Smooth muscle cell of the brain vasculature (primary cell): ENCODE data around the gene KLF18.
"Not testable (repeated sequence)": the region's sequence is repeated elsewhere in the genome, so short reads cannot be mapped to it uniquely, and the experiment has no call there.

Experiments used
- DNase-seq: peaks from one replicate; pipeline ENCODE4 v3.0.0-alpha.2; 2012; ENCODE audit warnings: low read depth, low spot score

KLF18 gene

DNA sequence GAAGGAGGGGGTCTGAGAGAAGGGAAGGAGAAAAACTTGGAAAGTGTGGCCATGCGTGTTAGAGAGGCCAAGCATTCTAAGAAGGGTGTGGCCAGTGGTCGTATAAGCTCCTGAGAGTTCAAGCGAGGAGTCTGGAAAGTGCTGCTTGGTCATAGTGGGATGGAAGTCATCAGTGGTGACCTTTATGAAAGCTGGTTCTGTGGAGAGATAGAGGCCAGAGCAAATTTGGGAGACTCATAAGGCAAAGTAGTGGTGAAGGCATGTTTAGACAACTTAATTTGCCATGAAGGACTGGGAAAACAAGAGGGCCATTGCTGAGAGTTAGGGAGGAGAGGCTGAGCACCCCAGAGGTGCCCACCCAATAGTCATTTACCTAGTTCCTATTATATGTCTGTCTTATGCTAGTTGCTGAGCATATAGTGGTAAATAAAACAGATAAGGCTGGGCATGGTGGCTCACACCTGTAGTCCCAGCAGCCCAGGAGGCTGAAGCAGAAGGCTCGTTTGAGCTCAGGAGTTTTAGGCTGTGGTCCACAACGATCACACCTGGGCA is 21.0 kb downstream of the KLF18 start:
- no peak for DNase-seq

DNA sequence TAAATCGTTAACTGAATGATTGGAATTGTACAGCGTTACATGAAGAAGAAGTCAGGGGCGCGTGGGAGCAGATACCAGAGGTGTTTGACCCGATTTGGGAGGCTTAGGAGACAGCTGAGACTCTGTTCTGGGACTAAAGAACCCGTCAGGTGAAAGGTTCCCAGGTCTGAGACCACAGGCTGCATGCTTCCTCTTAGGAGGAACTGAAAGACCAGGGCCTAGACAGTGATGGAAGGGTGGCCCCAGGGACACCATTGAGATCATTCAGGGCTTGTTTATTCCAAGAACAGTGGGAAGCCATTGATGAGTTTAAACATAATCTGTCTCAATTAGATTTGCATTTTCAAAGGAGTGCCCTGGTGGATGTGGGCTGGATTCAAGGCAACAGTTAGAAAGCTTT is 21.9 kb downstream of the KLF18 start:
- DNase-seq: no peak

DNA sequence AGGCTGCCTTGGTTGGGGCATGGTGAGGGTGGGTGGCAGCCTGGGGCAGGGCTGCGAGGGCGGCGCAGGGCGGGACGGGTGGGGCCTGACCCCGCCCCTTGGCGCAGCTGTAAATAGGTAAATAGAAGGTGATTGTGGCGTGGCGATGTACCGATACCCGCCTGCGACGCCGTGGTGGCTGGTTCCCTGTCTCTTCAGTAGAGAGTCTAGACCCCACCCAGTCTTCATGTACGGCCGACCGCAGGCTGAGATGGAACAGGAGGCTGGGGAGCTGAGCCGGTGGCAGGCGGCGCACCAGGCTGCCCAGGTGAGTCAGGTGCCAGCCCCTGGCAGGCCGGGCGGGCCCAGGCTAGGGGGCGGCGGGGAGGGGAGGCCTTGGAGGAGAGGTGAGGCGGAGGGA is 22.7 kb downstream of the KLF18 start, which contains the start of gene KLF17:
KLF17 (plus strand) TSS at position 140 of the 400 bp plus-strand sequence; CDS start at position 227, 87 bp downstream.
- DNase-seq: no peak

DNA sequence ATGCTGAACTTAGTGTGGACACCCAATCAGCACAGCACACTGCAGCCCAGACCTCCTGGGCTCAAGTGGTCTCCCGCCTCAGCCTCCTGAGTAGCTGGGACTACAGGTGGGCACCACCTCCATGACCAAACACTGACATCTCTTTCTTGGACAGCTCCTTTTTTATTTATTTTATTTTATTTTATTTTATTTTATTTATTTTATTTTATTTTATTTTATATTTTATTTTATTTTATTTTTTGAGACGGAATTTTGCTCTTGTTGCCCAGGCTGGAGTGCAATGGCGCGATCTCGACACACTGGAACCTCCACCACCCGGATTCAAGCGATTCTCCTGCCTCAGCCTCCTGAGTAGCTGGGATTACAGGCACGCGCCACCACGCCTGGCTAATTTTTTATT is 24.2 kb downstream of the KLF18 start:
- DNase-seq: not testable (repeated sequence)

DNA sequence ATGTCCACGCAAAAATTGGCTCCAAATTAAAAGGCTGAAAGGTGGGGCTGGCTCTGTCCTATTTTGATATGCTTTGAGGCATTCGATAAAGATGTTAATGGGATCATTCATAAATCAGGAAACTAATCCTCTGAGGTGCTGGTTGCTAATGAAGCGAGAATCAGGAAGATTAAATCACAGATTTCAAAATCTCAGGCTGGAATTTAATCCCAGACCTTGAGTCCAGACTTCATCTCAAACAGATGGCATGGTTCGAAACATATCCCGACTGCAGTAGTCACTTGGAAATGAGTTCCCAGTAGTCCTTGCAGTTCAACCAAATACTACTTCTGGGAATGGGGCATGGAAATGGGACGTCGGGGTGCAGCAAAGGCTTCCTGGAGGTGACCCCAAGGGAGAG is 27.3 kb downstream of the KLF18 start:
- no peak for DNase-seq

DNA sequence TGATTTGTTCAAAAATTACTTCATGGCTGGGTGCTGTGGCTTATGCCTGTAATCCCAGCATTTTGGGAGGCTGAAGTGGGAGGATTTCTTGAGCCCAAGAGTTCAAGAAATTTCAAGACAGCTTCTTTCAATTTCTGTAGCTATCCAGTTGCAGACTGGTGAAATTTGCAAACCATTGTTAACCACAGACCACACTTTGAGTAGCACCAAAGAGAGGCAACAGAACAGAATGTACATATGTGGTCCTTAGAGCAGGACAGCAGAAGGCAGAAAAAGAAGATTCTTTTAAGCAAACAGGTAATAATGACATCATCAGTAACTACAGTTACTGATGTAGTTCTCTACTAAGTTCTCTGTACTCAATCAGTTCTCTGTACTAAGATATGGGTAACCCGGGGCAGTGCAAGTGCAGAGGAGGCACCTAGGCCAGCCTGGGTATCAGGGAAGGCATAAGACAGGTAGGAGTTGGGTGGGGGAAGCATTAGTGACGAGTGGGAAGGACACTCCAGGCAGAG is 28.3 kb downstream of the KLF18 start:
- no peak for DNase-seq

DNA sequence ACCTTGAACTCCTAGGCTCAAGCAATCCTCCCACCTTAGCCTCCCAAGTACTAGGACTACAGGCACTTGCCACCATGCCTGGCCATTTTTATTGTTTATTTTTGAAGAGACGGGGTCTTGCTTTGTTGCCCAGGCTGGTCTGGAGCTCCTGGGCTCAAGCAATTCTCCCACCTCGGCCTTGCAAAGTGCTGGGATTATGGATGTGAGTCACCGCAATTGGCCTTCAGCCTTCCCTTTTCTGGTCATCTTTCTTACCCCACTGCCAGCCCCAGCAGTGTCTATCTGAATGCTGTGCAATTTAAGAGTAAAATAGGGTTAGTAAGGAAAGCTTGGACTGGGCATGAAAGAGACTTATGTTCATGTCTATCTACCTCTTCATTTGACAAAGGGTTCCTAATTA is 28.9 kb downstream of the KLF18 start:
- no peak for DNase-seq

DNA sequence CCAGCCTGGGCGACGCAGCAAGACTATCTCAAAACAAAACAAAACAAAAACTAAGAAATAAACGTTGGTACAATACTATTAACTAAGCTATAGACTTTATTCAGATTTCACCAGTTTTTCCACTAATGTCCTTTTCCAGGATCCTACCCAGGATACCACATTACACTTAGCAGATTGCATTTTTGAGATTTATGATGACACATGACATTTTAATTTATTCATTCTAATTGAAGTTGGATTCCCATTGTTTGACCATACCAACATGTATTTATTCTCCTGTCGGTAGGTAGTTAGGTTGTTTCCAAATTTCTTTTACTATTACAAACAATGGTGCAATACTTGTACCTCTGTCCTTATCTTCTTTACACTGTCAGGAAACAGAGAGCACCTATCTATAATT is 29.6 kb downstream of the KLF18 start:
- no peak for DNase-seq

DNA sequence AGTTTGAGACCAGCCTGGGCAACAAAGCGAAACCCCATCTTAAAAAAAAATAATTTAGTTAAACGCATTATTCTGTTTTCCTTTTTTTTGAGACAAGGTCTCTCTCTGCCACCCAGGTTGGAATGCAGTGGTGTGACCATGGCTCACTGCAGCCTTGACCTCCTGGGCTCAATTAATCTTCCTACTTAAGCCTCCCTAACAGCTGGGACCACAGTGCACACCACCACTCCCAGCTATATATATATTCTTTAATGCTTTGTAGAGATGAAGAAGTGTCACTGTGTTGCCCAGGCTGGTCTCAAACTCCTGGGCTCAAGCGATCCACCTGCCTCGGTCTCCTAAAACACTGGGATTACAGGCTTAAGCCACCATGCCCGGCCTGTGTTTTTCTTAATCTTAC is 30.5 kb downstream of the KLF18 start:
- DNase-seq: no peak

DNA sequence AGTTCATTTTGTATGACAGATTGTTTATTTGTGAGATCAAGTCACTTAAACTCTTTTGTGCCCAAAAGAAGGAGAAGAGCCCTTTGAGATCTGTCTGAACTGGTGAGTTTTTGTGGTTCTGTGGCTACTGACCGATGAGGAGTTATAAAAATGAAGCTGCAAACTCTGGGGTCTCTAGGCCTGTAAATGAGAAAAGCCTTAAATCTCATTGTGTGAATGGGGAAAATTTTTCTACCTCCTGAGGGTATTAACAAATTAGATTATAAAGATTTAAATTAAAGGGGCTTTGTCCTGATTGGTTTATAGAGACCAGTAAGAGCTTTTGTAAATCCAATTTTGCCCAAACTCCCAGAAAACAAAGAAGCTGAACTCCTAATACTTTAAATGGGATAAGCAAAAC is 32.5 kb downstream of the KLF18 start:
- no peak for DNase-seq

DNA sequence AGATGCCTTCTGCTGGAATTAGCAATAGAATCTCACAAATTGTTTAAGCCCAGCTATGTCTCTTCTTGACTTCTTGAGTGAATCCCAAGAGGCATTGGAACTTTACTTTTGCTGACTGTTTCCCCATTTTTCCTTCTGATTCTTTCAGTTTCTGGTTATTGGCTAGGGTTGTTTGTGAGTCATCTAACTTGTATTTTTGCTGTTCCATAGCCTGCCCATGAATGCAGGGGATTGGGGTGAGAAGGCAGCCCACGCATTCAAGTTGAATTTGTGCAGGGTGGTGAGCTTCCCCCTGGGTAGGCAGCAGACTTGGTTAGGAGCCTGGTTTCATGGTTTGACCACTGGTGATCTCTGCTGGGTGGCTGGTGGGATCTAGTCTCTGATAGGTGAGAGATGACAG is 33.2 kb downstream of the KLF18 start:
- DNase-seq: no peak

DNA sequence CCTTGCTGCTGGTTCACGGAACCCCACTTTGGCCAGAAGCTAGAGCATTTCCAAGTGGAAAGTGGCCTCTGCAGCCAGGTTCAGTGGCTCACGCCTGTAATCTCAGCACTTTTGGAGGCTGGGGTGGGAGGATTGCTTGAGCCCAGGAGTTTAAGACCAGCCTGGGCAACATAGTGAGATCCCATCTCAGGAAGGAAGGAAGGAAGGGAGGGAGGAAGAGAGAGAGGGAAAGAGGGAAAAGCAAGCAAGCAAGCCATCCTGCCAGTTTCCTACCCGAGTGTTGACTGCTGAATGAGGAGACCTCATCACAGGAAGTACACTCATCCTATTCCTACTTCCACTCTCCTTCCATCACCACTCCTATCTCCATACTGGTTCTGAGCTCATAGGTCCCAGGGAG is 35.6 kb downstream of the KLF18 start:
- DNase-seq: no peak

DNA sequence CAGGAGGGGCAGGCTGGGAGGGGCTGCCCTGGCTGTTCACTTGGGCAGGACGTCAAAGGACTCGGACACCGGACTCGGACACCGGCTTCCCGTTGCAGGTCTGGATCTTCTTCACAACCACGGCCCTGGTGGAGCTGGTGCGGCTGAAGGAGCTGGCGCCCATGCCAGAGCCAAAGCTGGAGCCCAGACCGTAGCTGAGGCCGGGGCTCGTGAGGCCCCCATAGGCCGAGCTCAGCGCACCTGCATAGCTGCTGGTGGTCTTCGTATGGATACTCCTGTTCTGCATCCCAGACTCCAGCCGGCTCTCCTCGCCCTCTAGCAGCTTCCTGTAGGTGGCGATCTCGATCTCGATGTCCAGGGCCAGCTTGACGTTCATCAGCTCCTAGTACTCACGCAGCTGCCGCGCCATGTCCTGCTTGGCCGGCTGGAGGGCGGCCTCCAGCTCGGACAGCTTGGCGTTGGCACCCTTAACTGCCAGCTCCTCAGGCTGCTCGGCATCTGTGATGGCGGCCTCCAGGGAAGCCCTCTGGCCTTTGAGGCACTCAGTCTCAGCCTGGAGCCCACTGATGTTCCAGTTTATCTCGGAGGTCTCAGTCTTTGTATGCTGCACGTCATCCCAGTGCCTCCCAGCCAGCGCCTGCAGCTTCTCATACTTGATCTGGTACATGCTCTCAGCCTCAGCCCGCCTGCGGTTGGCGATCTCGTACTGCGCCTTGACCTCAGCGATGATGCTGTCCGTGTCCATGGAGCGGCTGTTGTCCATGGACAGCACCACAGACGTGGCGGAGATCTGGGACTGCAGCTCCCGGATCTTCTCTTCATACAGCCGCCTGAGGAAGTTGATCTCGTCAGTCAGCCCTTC is 37.9 kb downstream of the KLF18 start:
- DNase-seq: no peak

DNA sequence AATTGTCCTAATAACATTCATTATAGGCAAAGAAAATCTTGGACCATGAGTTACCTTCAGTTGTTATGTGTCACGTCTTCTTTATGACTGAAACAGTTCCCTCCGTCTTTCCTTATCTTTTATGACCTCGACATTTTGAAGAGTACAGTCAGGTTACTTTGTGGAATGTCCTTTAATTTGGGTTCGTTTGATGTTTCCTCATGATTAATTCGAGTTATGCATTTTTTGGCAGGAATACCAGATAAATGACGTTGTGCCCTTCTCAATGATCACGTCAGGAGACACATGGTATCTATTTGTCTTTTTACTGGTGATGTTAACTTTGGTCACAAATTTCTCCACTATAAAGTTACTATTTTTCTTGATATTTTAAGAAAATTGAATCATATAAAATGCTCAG is 40.1 kb downstream of the KLF18 start:
- DNase-seq: no peak

DNA sequence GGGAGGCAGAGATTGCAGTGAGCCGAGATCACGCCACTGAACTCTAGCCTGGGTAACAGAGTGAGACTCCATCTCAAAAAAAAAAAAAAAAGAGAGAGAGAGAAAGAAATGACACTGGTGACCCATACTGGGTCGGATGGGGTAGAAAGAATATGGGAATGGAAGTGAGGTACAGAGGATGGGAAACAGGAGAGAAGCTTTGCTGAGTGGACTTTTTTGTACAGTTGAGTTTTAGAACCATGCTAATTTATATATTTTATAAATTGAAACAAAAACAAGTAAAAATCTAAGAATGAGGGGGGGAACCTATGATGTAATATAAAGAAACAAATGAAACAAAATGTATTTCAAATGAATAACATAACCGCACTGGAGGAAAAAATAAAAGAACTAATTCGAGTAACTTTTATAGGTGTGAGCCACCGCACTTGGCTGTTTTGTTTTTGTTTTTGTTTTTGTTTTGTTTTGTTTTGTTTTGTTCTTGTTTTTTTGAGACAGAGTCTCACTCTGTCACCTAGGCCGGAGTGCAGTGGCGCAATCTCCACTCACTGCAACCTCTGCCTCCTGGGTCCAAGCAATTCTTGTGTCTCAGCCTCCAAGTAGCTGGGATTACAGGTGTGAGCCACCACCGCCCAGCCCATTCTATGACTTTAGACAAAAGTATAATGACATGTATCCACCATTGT is 41.1 kb downstream of the KLF18 start:
- no peak for DNase-seq

DNA sequence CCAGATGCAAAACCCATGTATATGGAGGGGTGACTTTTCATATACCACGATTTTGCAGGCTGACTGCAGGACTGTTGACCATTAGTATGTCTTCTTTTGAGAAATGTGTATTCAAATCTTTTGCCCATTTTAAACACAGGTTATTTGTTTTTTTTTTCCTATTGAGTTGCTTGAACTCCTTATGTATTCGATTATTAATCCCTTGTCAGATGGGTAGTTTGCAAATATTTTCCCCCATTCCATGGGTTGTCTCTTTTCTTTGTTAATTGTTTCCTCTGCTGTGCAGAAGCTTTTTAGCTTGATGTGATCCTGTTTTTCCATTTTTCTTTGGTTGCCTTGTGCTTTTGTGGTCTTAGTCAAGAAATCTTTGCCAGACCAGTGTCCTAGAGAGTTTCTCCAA is 47.4 kb downstream of the KLF18 start:
- no peak for DNase-seq

DNA sequence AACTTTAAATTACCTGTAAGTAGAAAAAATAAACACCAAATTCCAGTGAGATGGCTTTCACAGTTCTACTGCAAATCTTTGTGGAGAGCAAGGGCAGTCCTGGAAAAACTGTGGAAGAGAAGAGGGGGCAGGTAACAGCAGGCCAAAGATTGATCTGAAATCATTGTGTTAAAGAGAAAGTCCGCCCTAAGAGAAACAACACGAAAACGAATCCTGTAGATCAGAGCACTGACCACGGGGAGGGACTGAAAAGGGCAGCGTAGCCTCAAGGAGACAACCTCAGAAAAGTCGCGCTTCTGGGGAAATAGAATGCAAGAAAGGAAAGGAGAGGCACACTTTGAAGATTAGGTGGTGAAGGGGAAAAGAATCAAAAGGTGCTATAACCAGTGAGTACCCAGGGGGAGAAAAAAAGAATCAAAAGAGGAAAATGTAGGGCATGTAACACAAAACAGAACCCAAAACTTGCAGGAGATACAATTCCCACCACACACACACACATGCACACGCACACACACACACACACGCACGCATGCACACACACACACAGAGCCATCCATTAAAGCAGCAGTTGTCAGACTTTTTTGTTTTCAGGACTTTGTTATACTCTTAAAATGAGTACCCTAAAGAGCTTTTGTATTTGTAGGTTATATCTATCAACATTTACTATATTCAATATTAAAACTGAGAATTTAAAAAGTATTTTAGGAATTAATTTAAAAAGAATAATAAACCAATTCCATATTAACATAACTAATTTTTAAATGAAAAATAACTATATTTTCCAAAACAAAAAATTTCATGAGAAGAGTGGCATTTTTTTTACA is 50.8 kb downstream of the KLF18 start:
- no peak for DNase-seq

DNA sequence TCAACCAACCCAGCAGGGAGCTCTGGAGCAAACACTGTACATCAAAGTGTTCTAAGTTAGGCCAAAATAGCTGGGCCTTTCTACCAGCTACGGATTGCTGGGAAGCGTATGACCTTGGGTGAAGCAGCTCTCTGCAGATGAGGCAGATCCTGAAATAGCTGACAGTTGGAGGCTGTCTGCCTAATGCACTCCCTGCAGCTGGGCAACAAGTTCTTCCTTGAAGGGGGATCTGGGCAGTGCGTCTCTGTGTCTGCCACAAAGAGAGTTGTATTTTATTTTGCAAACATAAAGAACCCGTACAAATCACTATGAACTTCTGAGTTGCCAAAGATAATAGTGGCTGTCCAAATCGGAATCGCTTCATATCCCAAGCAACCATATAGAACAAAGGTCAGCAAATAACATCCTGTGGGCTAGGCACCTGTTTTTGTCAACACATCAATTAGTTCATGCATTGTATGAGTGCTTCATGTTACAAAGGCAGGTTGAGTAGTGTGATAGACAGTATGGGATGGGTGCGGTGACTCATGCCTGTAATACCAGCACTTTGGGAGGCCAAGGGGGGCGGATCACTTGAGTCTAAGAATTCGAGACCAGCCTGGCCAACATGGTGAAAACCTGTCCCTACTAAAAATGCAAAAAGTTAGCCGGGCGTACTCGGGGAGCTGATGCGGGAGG is 51.9 kb downstream of the KLF18 start:
- peak; percentile 54 for DNase-seq
